ENCODE data around the gene PLEKHH2.
A peak's percentile ranks its signal among the peaks of the same experiment; 100 is the strongest.

PLEKHH2 gene

DNA sequence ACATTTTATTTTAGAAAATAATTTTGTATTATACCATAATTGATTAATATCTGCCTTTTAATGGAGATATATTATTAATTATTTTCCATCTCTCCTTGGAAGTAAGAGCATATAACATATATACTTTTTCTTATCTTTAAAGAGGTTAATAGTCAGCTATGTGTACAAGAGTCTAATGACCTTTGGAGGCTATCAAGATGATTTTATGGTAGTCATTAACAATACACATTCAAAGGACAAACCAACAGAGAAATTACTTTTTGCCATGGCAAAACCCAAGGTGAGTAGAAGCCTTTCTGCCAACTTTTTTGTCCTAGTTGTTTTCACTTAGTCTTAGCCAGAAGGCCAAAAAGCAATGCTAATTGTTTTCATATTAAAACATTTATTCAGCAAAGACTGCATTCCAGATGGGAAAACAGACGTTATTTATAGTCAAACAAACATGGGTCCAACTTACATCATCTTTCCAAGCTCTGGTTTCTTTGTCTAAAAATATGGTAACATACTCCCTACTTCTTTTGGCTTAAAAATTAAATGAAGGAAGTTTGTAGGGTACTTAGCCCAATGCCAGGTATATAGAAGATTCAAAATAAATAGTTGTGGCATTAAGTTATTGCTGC is 127.1 kb downstream of the PLEKHH2 start:
- no peak for FAIRE-seq

GRCh38 chr2:43766006-43766405 is 128.9 kb downstream of the PLEKHH2 start:
- no peak for FAIRE-seq

- FAIRE-seq = peak; percentile 96
Observed at GRCh38 chr2:43773876-43774613, 137.0 kb downstream of the PLEKHH2 start, which contains the start of gene DYNC2LI1. DYNC2LI1 (plus strand) TSS chr2:43774039; CDS start chr2:43774139, 100 bp downstream.

GRCh38 chr2:43774617-43775016 is 137.6 kb downstream of the PLEKHH2 start:
- no peak for FAIRE-seq

DNA sequence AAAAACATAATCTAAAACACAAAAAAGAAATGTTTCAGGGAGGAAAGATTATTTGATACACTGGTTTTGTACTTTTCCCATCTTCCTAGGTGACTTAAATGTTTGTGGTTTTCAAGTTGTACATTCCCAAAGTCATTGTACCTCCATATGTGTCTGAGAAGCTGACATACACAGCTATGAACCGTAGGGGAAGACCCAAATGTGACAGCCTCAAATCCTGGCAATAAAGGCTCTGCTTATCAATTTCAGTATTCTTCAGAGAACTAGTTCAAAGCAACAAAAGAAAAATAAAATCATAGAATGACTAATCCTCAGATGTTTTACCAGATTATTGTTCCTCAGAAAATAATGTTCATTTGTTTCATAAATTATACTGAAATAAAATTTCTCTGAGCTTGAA is 139.3 kb downstream of the PLEKHH2 start:
- FAIRE-seq = no peak

- FAIRE-seq = no peak
Observed at GRCh38 chr2:43777306-43777926, 140.4 kb downstream of the PLEKHH2 start.

- no peak for FAIRE-seq
Observed at GRCh38 chr2:43778233-43778632, 141.2 kb downstream of the PLEKHH2 start.

DNA sequence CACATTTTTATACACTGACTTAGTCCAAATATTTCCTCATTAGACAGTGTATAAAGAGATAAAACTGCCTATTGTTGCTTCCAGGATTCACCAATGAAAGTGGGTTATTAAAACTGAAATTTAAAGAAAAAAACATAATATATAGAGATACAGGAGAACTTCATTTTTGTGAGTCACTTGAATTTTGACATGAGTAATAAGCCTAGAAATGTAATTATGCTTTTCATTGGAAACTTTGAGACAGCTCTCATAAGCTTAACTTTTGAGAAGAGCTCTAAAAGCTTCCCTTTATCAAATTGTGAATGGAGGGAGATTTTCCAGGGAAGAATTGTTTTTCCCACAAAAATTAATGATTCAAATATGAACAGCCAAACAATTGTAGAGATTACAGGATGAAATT is 150.8 kb downstream of the PLEKHH2 start:
- FAIRE-seq = no peak

GRCh38 chr2:43788646-43789045 is 151.6 kb downstream of the PLEKHH2 start:
- no peak for FAIRE-seq

DNA sequence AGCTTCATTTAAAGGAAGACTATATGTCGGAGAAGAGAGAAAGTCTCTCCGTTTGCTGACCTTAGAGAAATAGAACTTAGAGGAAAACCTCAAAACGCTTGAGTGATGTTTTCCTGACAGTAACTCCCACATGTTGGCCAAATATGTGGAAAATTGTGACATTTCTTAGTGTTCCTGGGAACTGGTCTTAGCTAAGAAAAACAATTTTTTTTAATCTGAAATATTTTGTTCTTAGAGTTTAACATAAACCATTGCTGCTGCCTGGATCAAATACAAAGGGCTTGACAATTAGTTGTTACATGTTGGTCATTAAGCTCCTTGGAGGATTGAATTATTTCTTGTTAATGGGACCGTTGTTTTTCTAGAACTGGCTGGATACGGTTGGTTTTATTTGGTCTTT is 153.1 kb downstream of the PLEKHH2 start:
- FAIRE-seq = no peak

DNA sequence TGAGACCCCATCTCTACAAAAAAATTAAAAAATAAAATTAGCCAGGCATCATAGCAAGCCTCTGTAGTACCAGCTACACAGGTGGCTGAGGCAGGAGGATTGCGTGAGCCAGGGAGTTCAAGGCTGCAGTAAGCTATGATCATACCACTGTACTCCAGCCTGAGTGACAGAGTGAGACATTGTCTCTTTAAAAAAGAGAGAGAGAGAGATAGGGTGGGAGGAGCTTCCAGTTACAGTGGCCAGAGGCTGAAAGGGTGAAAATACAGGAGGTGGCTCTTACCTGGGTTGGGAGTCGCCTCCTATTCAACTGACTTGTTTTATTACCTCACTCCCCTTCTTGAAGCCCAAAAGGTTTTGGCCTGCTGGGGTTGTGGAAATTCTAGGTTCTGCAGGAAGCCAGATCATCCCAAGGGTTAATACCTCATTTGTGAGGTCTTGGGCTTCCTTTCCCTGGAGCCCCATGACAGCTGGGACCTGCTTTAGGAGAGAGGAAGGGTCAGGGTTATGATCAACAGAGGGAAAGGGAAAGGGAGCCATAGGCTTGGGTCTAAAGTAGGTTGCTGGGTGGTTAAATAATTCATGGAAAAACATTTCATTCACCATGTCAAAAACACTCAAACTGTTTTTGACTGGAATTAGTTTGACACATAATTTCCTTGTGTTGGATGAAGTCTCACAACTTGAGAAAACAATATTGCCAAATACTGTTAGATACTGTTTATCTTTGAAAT is 154.1 kb downstream of the PLEKHH2 start:
- FAIRE-seq = no peak

- FAIRE-seq = no peak
Observed at GRCh38 chr2:43792653-43793052, 155.6 kb downstream of the PLEKHH2 start.

- FAIRE-seq = no peak
Observed at GRCh38 chr2:43794956-43795355, 157.9 kb downstream of the PLEKHH2 start.

DNA sequence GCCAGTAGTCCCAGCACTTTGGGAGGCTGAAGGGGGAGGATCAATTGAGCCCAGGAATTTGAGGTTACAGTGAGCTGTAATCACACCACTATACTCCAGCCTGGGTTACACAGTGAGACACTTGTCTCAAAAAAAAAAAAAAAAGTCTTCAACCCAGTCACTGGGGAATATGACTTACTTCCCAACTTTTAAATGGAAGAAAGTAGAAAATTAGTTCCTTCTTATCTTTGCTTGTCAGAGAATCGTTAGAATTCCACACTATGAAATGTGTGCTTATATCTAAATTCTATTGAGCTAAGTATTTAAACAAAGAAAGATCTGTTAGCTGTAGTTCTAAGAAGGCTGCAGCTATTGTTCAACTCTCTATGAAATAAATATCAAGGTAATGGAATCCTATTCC is 159.1 kb downstream of the PLEKHH2 start:
- no peak for FAIRE-seq

GRCh38 chr2:43798300-43798699 is 161.2 kb downstream of the PLEKHH2 start:
- peak; percentile 91 for FAIRE-seq

DNA sequence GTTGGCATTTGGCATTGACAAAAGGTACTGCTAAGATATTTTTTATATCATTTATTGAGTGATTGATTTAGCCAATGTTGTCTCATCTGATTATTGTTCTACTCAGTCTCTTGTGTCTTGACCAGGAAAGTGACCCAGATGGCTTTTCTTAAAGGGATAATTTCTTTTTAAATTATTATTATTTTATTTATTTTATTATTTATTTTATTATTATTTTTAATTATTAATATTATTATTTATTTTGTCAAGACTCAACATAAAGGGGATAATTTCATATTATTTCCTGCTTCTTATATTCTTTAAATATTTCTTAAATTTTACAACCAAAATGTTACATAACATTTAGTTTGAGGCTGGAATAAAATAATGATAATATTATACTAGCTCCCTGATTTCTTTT is 163.8 kb downstream of the PLEKHH2 start:
- peak; percentile 92 for FAIRE-seq

DNA sequence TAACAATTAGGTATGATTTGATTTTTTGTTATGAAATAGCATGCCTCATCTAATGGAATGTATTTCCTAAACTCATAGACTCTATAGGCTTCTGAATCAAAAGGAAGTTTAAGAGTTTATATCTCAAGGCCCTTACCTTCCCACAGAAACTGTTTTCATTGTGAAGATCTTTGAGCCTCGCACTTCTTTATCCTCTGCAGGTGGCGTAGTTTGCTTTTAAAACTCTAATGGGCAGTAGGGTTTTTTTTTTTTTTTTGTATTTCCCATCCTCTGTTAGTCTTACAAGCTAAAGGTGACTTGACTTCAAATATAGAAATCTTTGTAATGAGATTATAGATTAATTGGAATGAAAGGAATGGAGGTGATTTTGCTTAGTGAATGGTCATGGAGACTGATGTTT is 165.1 kb downstream of the PLEKHH2 start:
- no peak for FAIRE-seq

DNA sequence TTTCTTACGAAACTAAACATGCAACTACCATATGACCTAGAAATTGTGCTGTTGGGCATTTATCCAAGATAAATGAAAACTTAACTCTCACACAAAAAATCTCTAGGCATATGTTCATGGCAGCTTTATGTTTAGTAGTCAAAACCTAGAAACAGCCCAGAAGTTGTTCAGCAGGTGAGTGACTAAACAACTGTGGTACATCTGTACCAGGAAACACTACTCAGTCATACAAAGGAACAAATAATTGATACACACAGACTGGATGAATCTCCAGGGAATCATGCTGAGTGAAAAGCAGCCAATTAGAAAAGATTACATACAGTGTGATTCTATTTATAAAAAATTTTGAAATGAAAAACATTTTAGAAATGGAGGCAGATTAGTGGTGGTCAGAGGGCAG is 166.1 kb downstream of the PLEKHH2 start:
- FAIRE-seq = no peak

- no peak for FAIRE-seq
Observed at GRCh38 chr2:43806719-43807031, 169.6 kb downstream of the PLEKHH2 start.

DNA sequence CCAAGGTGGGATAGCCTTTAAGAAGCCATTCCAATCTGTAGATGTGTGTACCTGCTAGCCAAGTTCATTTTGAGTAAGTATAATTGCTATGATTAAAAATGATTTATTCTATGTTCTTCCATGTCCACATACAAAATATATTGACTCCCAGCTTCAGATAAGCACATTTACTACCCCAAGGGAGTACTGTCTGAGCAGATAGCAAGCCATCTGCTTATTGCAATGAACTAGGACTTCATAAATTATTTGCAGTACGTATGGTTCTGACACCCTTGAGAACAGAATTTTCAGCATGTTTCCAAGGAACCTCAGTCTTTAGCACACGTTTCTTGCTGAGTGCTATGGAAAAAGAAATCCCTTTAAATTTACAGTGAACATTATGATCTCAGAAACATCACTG is 173.4 kb downstream of the PLEKHH2 start:
- FAIRE-seq = no peak

DNA sequence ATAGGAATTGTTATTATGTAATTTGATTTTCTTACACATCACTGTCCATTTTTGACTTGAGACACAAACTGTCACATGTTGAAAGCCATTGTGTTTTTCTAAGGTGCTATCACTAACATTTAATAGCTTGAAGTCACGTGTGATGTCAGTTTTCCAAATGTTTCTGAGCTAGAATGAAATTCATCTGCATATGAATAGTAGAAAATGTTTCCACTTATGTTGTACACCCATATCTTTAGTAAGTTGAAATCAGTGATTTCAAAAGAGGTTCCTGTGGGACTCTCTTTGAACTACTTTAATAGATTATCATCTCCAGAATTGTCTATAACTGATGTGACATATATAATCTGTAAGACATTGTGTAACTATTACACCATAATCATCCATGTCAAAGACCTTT is 173.8 kb downstream of the PLEKHH2 start:
- no peak for FAIRE-seq

DNA sequence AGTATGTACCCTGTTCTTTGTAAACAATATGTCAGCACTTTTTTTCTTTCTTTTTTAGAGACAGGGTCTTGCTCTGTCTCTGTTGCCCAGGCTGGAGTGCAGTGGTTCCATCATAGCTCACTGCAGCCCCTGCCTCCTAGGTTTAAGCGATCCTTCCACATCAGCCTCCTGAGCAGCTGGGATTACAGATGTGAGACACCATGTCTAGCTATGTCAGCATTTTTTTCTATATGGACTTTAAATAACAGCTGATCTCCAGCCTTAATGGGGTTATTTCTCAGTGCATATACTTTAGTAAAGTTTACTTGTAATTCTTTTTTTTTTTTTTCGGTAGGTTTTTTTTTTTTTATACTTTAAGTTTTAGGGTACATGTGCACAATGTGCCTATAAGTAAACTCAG is 174.9 kb downstream of the PLEKHH2 start:
- no peak for FAIRE-seq

DNA sequence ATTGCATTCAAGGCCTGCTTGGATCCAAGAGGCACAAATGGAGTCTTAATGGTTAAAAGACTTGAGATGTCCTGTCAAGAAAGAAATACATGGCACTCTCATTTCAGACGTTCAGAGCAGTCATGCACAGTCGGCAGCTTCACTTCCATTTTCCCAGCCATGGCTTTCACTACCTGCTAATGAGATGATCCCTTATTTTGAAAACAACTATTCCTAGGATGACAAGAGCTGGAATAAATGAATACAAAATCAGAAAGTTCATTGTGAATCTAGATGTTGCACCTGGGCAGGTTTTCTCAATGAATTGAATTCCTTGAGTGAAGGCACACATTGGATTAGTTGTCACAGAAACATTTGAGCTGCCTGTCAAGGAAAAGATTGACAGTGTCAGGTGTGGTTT is 175.9 kb downstream of the PLEKHH2 start:
- no peak for FAIRE-seq

DNA sequence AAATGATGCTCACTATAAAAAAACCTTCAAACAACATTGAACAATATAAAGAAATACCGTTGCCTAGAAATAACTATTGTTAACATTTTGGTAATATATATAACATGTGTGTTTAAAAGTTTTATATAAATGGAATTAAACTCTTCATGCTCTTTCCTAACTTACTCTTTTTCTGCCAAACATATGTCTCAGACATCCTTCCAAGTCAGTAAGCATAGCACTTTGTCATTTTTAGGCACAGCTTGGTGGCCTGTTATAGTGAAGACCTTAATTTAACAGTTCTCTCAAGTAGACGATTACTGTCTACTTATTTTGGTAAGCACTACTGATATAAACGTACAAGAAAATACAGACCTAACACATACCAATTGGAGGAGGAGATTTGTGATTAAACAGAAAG is 177.7 kb downstream of the PLEKHH2 start:
- FAIRE-seq = no peak

Data from G401.6 (cell line).